Measurements from ENCODE around the gene MFAP5. TPM values are rescaled to one million over a fixed set of nuclear protein-coding genes. Genes with fewer than 3 reads are reported as not detected.
"Not testable (repeated sequence)": the region's sequence is repeated elsewhere in the genome, so short reads cannot be mapped to it uniquely, and the experiment has no call there.

Gene MFAP5
- total RNA-seq, 1 donor from 2014 or later: 55.8 TPM

DNA sequence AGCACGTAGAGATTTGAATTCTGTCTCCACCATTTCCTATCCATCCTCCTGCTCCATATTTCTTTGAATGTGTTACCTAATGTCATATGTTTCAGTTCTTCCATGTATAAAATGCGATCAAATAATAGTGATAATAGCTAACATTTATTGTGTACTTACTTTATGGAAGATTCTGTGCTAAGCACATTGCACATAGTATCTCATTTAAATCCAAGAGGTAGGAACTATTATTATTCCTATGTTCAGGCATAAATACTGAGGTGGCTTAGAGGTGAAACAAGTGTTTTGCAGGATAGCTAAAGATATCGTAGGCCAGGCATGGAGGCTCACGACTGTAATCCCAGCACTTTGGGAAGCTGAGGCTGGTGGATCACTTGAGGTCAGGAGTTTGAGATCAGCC is 32.5 kb downstream of the MFAP5 start:
- peaks cover 7% of the 10 kb centered on the region for H3K4me1 ChIP-seq
- H3K9me3 ChIP-seq (replicated peaks): no peaks in the 10 kb centered on the region
- TF ChIP-seq, protein P1, sequence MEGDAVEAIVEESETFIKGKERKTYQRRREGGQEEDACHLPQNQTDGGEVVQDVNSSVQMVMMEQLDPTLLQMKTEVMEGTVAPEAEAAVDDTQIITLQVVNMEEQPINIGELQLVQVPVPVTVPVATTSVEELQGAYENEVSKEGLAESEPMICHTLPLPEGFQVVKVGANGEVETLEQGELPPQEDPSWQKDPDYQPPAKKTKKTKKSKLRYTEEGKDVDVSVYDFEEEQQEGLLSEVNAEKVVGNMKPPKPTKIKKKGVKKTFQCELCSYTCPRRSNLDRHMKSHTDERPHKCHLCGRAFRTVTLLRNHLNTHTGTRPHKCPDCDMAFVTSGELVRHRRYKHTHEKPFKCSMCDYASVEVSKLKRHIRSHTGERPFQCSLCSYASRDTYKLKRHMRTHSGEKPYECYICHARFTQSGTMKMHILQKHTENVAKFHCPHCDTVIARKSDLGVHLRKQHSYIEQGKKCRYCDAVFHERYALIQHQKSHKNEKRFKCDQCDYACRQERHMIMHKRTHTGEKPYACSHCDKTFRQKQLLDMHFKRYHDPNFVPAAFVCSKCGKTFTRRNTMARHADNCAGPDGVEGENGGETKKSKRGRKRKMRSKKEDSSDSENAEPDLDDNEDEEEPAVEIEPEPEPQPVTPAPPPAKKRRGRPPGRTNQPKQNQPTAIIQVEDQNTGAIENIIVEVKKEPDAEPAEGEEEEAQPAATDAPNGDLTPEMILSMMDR (IDR thresholded peaks at IDR 0.05; ENCODE audit: borderline replicate concordance): no peak
- no peaks in the 10 kb centered on the region for H3K36me3 ChIP-seq
- peaks cover 5% of the 10 kb centered on the region for H3K27me3 ChIP-seq (ENCODE audit: low read depth)
- DNase-seq: no peak
- intact Hi-C loops (cut with micrococcal nuclease): no loop called here
- no peak overlapping the region for H3K4me3 ChIP-seq
- no peak overlapping the region for H3K27ac ChIP-seq (replicated peaks)

DNA sequence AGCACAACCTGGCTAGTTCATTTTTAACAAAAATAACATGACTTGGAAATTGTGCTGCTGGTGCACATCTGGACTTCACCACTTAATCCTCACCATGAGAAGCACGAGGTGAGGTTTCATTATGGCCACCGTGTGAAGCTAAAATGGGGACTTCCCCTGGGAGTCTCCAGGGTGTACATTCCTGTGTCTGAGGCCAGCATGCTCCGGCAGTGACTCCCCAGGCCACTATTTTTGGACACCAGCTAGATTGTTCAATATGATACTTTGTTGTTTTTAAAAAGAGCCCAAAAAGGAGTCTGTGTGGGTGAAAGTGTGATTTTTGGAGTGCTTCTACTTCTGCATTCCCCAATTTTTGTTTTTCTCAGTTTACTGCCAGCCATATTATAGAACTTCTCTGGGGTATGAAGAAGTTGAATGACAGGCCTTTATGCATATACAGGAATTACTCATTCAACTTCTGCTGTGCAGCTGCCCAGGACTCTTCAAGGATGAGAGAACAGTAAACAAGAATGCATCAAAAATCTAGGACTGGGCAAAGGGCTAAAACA is 33.1 kb downstream of the MFAP5 start:
- no peak for DNase-seq
- peaks cover 7% of the 10 kb centered on the region for H3K4me1 ChIP-seq
- intact Hi-C loops (cut with micrococcal nuclease): no loop called here
- H3K27me3 ChIP-seq (ENCODE audit: low read depth): peaks cover 5% of the 10 kb centered on the region
- no peak overlapping the region for H3K27ac ChIP-seq (replicated peaks)
- no peaks in the 10 kb centered on the region for H3K36me3 ChIP-seq
- H3K4me3 ChIP-seq: no peak overlapping the region
- H3K9me3 ChIP-seq (replicated peaks): no peaks in the 10 kb centered on the region
- TF ChIP-seq, protein P1 (IDR thresholded peaks at IDR 0.05; ENCODE audit: borderline replicate concordance): no peak

DNA sequence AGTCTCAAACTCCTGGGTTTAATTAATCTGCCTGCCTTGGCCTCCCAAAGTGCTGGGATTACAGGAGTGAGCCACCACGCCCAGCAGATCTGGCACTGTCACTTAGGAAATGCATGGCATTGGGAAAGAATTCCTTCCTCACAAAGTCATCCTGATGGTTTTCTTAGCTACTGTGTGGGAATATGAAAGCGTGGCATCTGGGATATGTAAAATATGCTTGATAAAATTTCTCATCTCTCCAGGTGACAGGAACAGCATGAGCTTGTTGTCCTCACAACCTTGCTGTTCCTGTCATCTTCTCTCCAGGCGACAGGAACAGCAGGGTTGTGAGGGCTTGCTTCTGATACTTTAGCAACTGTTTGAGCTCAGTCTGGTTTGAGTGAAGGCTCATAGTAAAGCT is 33.9 kb downstream of the MFAP5 start:
- peaks cover 7% of the 10 kb centered on the region for H3K4me1 ChIP-seq
- H3K27ac ChIP-seq (replicated peaks): no peak overlapping the region
- DNase-seq: no peak
- no peaks in the 10 kb centered on the region for H3K36me3 ChIP-seq
- TF ChIP-seq, protein P1 (IDR thresholded peaks at IDR 0.05; ENCODE audit: borderline replicate concordance): no peak
- no peaks in the 10 kb centered on the region for H3K9me3 ChIP-seq (replicated peaks)
- intact Hi-C loops (cut with micrococcal nuclease): no loop called here
- H3K27me3 ChIP-seq (ENCODE audit: low read depth): no peaks in the 10 kb centered on the region
- no peak overlapping the region for H3K4me3 ChIP-seq

DNA sequence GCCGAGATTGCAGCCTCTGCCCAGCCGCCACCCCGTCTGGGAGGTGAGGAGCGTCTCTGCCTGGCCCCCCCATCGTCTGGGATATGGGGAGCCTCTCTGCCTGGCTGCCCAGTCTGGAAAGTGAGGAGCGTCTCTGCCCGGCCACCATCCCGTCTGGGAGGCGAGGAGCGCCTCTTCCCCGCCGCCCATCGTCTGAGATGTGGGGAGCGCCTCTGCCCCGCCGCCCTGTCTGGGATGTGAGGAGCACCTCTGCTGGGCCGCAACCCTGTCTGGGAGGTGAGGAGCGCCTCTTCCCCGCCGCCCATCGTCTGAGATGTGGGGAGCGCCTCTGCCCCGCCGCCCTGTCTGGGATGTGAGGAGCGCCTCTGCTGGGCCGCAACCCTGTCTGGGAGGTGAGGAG is 37.9 kb downstream of the MFAP5 start:
- H3K36me3 ChIP-seq; H3K4me3 ChIP-seq; DNase-seq; H3K27me3 ChIP-seq (ENCODE audit: low read depth); H3K27ac ChIP-seq (replicated peaks); intact Hi-C loops (cut with micrococcal nuclease); H3K4me1 ChIP-seq: not testable (repeated sequence)
- peaks cover 10% of the 10 kb centered on the region for H3K9me3 ChIP-seq (replicated peaks)

DNA sequence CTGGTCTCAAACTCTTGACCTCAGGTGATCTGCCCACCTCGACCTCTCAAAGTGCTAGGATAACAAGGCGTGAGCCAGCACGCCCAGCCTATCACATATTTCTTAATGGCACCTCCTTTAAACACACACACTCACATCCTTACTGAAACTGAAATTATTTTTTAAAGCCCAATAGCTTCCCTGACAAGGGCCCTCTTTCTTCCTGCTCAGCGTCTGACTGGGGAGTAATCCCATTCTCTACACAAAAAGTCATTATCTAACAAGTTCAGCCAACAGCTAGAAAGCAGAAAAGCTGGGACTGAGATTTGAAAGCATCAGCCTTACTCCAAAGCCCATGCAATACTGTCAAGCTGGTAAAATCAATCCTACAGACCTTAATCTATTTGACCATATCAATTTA is 40.0 kb downstream of the MFAP5 start:
- no peak overlapping the region for H3K27ac ChIP-seq (replicated peaks)
- H3K4me1 ChIP-seq: no peaks in the 10 kb centered on the region
- H3K9me3 ChIP-seq (replicated peaks): peaks cover 10% of the 10 kb centered on the region
- no peak for DNase-seq
- H3K36me3 ChIP-seq: no peaks in the 10 kb centered on the region
- intact Hi-C loops (cut with micrococcal nuclease): no loop called here
- TF ChIP-seq, protein P1 (IDR thresholded peaks at IDR 0.05; ENCODE audit: borderline replicate concordance): no peak
- no peaks in the 10 kb centered on the region for H3K27me3 ChIP-seq (ENCODE audit: low read depth)
- no peak overlapping the region for H3K4me3 ChIP-seq

DNA sequence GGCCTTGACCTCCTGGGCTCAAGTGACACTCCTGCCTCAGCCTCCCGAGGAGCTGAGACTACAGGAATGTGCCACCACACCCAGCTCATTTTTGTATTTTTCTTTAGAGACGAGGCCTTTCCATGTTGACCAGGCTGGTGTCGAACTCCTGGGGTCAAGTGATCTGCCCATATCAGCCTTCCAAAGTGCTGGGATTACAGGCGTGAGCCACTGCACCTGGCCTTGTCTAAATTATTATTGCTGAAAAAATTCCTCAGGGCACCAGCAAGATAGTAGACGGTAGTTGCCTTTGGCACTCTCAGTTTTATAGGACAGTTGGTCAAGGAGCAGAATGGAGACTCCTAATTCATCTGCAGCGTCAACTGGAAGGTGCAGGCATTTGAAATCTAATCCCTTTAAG is 47.4 kb downstream of the MFAP5 start:
- TF ChIP-seq, protein P1 (IDR thresholded peaks at IDR 0.05; ENCODE audit: borderline replicate concordance): no peak
- no peaks in the 10 kb centered on the region for H3K27me3 ChIP-seq (ENCODE audit: low read depth)
- intact Hi-C loops (cut with micrococcal nuclease): no loop called here
- H3K9me3 ChIP-seq (replicated peaks): no peaks in the 10 kb centered on the region
- H3K4me3 ChIP-seq: no peak overlapping the region
- no peak for DNase-seq
- H3K36me3 ChIP-seq: no peaks in the 10 kb centered on the region
- no peak overlapping the region for H3K27ac ChIP-seq (replicated peaks)
- no peaks in the 10 kb centered on the region for H3K4me1 ChIP-seq

DNA sequence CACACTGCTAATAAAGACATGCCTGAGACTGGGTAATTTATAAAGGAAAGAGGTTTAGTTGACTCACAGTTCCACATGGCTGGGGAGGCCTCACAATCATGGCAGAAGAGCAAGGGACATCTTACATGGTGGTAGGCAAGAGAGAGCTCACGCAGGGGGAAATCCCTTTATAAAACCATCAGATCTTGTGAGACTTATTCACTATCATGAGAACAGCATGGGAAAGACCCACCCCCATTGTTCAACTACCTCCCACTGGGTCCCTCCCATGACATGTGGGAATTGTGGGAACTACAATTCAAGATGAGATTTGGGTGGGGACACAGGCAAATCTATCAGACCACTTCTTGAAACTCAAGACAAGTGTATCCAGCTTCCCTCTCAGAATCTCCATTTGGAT is 48.7 kb downstream of the MFAP5 start:
- intact Hi-C loops (cut with micrococcal nuclease); H3K27me3 ChIP-seq (ENCODE audit: low read depth); H3K27ac ChIP-seq (replicated peaks); H3K9me3 ChIP-seq (replicated peaks); H3K36me3 ChIP-seq; DNase-seq; H3K4me1 ChIP-seq; H3K4me3 ChIP-seq: not testable (repeated sequence)
